ENCODE data around the gene DNAJB14. TPM values are rescaled to one million over a fixed set of nuclear protein-coding genes. Genes with fewer than 3 reads are reported as not detected.
A peak's percentile ranks its signal among the peaks of the same experiment; 100 is the strongest.

The DNAJB14 gene
- total and polyA plus RNA-seq, 2 of the 13 experiments (the other 11 are each of a cell fraction or from before 2014, with no cell fraction given), result 9.1 to 38.1 TPM

DNA sequence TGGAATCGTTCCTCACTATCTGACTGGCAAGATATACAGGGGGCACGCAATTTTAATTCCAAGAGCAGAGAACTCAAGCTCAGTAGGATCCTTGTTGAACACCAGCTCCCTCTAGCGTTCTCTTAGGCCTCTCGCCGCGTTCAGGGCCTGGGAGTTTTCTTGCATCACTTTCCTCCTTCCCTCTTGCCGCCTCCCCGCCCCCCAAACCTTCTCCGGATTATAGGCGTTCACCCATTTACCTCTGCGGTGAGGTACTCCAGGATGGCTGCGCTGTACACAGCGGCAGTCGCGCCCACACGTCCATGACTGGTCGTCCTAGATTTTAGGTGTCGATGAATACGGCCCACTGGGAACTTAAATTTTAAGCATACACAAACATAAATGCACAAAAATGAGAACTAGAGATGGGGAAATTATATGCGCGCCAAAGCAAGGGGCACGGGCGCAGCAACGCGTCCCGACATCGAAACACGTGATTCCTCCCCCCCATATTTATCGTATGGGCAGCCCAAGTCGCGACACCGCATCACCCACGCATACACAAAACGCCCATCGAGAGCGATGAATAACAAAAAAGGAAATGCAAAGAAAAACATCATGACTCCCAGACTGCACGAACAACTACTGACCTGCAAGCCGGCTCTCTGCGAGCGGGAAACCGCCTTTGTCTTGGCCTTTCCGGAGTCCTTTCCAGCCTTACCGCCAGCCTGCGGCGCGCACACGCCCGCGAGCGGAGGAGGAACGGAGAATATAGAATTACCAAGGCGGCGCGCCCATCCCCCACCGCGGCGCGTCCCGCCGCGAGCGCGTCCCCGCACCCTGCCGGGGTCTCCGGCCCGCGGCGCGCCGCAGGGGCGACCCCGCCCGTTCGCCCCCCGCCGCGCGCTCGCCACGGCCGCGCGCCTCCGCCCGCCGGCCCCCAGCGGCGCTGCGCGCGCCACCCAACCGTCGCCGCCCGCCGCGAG is 2.9 kb upstream of the DNAJB14 start (continued):
- TF ChIP-seq, protein P1, sequence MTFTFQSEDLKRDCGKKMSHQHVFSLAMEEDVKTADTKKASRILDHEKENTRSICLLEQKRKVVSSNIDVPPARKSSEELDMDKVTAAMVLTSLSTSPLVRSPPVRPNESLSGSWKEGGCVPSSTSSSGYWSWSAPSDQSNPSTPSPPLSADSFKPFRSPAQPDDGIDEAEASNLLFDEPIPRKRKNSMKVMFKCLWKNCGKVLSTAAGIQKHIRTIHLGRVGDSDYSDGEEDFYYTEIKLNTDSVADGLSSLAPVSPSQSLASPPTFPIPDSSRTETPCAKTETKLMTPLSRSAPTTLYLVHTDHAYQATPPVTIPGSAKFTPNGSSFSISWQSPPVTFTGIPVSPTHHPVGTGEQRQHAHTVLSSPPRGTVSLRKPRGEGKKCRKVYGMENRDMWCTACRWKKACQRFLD (CRISPR knock-in tag; IDR thresholded peaks at IDR 0.05; ENCODE audit: borderline replicate concordance), result no peak; the same call in 1 of the 2 replicates
- TF ChIP-seq SMARCE1 (IDR thresholded peaks at IDR 0.05; ENCODE audit: borderline replicate concordance), result no peak
- TF ChIP-seq ZZZ3 (CRISPR knock-in tag; IDR thresholded peaks at IDR 0.05; ENCODE audit: borderline replicate concordance), result no peak
- no peak for TF ChIP-seq TCF12 (IDR thresholded peaks at IDR 0.05)
- no peak for TF ChIP-seq TCF12 (CRISPR knock-in tag; IDR thresholded peaks at IDR 0.05)
- no peak for TF ChIP-seq SMAD3 (CRISPR knock-in tag; IDR thresholded peaks at IDR 0.05)
- no peak; the same call in 1 of the 2 replicates for TF ChIP-seq RCOR2 (CRISPR knock-in tag; IDR thresholded peaks at IDR 0.05)
- TF ChIP-seq, protein P2, sequence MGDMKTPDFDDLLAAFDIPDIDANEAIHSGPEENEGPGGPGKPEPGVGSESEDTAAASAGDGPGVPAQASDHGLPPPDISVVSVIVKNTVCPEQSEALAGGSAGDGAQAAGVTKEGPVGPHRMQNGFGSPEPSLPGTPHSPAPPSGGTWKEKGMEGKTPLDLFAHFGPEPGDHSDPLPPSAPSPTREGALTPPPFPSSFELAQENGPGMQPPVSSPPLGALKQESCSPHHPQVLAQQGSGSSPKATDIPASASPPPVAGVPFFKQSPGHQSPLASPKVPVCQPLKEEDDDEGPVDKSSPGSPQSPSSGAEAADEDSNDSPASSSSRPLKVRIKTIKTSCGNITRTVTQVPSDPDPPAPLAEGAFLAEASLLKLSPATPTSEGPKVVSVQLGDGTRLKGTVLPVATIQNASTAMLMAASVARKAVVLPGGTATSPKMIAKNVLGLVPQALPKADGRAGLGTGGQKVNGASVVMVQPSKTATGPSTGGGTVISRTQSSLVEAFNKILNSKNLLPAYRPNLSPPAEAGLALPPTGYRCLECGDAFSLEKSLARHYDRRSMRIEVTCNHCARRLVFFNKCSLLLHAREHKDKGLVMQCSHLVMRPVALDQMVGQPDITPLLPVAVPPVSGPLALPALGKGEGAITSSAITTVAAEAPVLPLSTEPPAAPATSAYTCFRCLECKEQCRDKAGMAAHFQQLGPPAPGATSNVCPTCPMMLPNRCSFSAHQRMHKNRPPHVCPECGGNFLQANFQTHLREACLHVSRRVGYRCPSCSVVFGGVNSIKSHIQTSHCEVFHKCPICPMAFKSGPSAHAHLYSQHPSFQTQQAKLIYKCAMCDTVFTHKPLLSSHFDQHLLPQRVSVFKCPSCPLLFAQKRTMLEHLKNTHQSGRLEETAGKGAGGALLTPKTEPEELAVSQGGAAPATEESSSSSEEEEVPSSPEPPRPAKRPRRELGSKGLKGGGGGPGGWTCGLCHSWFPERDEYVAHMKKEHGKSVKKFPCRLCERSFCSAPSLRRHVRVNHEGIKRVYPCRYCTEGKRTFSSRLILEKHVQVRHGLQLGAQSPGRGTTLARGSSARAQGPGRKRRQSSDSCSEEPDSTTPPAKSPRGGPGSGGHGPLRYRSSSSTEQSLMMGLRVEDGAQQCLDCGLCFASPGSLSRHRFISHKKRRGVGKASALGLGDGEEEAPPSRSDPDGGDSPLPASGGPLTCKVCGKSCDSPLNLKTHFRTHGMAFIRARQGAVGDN (CRISPR knock-in tag; IDR thresholded peaks at IDR 0.05), result peak; percentile 40; the same call in 1 of the 2 replicates
- TF ChIP-seq SYNCRIP (IDR thresholded peaks at IDR 0.05; ENCODE audit: insufficient read depth, low read depth, low read length), result no peak
- peak; percentile 25; the same call in 1 of the 2 replicates for TF ChIP-seq ARNTL (CRISPR knock-in tag; IDR thresholded peaks at IDR 0.05)
- TF ChIP-seq ZNF331 (CRISPR knock-in tag; IDR thresholded peaks at IDR 0.05), result peak; percentile 60; the same call in 1 of the 2 replicates
- no peak; the same call in 1 of the 2 replicates for TF ChIP-seq TAF1 (CRISPR knock-in tag; IDR thresholded peaks at IDR 0.05)
- TF ChIP-seq NAIF1 (CRISPR knock-in tag; IDR thresholded peaks at IDR 0.05; ENCODE audit: borderline replicate concordance), result no peak
- TF ChIP-seq STAT5B (CRISPR knock-in tag; IDR thresholded peaks at IDR 0.05), result no peak
- TF ChIP-seq, protein P3, sequence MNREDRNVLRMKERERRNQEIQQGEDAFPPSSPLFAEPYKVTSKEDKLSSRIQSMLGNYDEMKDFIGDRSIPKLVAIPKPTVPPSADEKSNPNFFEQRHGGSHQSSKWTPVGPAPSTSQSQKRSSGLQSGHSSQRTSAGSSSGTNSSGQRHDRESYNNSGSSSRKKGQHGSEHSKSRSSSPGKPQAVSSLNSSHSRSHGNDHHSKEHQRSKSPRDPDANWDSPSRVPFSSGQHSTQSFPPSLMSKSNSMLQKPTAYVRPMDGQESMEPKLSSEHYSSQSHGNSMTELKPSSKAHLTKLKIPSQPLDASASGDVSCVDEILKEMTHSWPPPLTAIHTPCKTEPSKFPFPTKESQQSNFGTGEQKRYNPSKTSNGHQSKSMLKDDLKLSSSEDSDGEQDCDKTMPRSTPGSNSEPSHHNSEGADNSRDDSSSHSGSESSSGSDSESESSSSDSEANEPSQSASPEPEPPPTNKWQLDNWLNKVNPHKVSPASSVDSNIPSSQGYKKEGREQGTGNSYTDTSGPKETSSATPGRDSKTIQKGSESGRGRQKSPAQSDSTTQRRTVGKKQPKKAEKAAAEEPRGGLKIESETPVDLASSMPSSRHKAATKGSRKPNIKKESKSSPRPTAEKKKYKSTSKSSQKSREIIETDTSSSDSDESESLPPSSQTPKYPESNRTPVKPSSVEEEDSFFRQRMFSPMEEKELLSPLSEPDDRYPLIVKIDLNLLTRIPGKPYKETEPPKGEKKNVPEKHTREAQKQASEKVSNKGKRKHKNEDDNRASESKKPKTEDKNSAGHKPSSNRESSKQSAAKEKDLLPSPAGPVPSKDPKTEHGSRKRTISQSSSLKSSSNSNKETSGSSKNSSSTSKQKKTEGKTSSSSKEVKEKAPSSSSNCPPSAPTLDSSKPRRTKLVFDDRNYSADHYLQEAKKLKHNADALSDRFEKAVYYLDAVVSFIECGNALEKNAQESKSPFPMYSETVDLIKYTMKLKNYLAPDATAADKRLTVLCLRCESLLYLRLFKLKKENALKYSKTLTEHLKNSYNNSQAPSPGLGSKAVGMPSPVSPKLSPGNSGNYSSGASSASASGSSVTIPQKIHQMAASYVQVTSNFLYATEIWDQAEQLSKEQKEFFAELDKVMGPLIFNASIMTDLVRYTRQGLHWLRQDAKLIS (CRISPR knock-in tag; IDR thresholded peaks at IDR 0.05), result no peak; the same call in 1 of the 2 replicates
- TF ChIP-seq, protein P4, sequence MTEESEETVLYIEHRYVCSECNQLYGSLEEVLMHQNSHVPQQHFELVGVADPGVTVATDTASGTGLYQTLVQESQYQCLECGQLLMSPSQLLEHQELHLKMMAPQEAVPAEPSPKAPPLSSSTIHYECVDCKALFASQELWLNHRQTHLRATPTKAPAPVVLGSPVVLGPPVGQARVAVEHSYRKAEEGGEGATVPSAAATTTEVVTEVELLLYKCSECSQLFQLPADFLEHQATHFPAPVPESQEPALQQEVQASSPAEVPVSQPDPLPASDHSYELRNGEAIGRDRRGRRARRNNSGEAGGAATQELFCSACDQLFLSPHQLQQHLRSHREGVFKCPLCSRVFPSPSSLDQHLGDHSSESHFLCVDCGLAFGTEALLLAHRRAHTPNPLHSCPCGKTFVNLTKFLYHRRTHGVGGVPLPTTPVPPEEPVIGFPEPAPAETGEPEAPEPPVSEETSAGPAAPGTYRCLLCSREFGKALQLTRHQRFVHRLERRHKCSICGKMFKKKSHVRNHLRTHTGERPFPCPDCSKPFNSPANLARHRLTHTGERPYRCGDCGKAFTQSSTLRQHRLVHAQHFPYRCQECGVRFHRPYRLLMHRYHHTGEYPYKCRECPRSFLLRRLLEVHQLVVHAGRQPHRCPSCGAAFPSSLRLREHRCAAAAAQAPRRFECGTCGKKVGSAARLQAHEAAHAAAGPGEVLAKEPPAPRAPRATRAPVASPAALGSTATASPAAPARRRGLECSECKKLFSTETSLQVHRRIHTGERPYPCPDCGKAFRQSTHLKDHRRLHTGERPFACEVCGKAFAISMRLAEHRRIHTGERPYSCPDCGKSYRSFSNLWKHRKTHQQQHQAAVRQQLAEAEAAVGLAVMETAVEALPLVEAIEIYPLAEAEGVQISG (CRISPR knock-in tag; IDR thresholded peaks at IDR 0.05), result peak; percentile 61
- no peak for TF ChIP-seq GTF2F1 (IDR thresholded peaks at IDR 0.05; ENCODE audit: low read length)

Data from HepG2 (cell line).